ENCODE measurements around the gene LRRC31. TPM values are rescaled to one million over a fixed set of nuclear protein-coding genes. Genes with fewer than 3 reads are reported as not detected.

The LRRC31 gene
- total and polyA plus RNA-seq, 2 of the 8 experiments (the other 6 are each of a cell fraction or from before 2014, with no cell fraction given): not detected

DNA sequence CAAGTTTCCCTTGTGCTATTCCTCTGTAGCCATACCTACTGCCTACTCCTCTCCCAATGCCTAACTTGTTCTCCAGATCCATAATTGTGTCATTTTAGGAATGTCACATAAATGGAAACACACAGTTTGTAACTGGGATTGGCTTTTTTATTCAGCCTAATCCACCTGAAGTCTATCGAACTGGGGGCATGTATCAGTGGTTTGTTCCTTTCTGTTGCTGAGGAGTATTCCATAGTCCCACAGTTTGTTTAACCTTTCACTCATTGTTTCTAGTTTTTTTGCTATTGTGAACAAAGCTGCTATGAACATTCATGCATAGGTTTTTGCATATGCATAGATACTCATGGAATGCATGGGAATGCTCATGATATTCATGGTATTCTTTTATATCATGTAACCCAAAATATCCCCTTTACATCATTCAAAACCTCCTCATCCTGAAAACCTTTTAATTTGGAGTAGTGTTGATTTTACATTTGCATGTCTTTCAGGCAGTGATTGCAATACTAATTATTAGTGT lies 31.2 kb downstream of the LRRC31 start:
- H2BK5ac ChIP-seq (ENCODE audit: low read depth, low read length): no peak overlapping the region
- no peak for DNase-seq (ENCODE audit: low read depth in 1 of 2, low spot score in 2 of 2)
- H3K23me2 ChIP-seq (ENCODE audit: low read depth, low read length): no peaks in the 10 kb centered on the region
- POLR2A ChIA-PET (ENCODE audit: partially characterized antibody): interaction anchor here (0.6 kb wide), 1 partner anchor 151 kb away, joined by 4 read pairs; no protein-coding TSS in a partner anchor
- H3K4me2 ChIP-seq (ENCODE audit: insufficient read depth in 1 of 2, low read depth in 2 of 2, low read length in 2 of 2): no peak overlapping the region
- no peak overlapping the region for H2BK20ac ChIP-seq (ENCODE audit: low read length)
- no peak overlapping the region for H3K14ac ChIP-seq (ENCODE audit: insufficient read length)
- H2BK120ac ChIP-seq (replicated peaks; ENCODE audit: low read depth, low read length): no peak overlapping the region
- H3K9ac ChIP-seq (replicated peaks in 1 of 4; ENCODE audit: extremely low read depth in 1 of 4, low read depth in 3 of 4, low read length in 3 of 4): no peak overlapping the region
- H4K8ac ChIP-seq (ENCODE audit: extremely low read depth, insufficient read depth, low read length): no peak overlapping the region
- H3K18ac ChIP-seq (ENCODE audit: extremely low read depth, low read length): no peak overlapping the region
- 77% methylated on average over 1 of the region's 1 CpG; no CpG with 5 or more reads in 1 of the 2 experiments for WGBS, 2 experiments (ENCODE audit: extremely low coverage in 1 of 2, insufficient coverage in 1 of 2, insufficient read length in 1 of 2, insufficient replicate concordance in 2 of 2, low coverage in 1 of 2, low lambda C conversion rate in 2 of 2, missing lambda C conversion rate in 1 of 2)
- H3K79me1 ChIP-seq (ENCODE audit: low read depth, low read length): no peaks in the 10 kb centered on the region
- H4K5ac ChIP-seq (ENCODE audit: insufficient read length, low read depth, low read length): no peak overlapping the region
- no peak overlapping the region for H3K27ac ChIP-seq (ENCODE audit: low read depth, low read length)
- no peaks in the 10 kb centered on the region for H3K79me2 ChIP-seq (ENCODE audit: control insufficient read depth in 1 of 2, insufficient read depth in 2 of 2, low read length in 2 of 2)
- H3K56ac ChIP-seq (replicated peaks; ENCODE audit: insufficient read length, low read depth, low read length): no peak overlapping the region
- no peak overlapping the region for H3K4ac ChIP-seq (replicated peaks; ENCODE audit: insufficient read length, low read depth, low read length)
- H2BK12ac ChIP-seq (ENCODE audit: low read depth, low read length): no peak overlapping the region
- no peaks in the 10 kb centered on the region for H3K36me3 ChIP-seq (ENCODE audit: control insufficient read depth in 2 of 4, insufficient read depth in 4 of 4, low read length in 3 of 4)
- H3K4me3 ChIP-seq (ENCODE audit: extremely low read depth in 1 of 4, insufficient read depth in 2 of 4, low read depth in 3 of 4, low read length in 4 of 4): no peak overlapping the region
- H2AK5ac ChIP-seq (ENCODE audit: low read depth, low read length): no peak overlapping the region
- H2AFZ ChIP-seq (ENCODE audit: low read length): no peak overlapping the region
- H2BK15ac ChIP-seq (ENCODE audit: low read length): no peak overlapping the region
- no peaks in the 10 kb centered on the region for H3K9me3 ChIP-seq (ENCODE audit: insufficient read depth in 2 of 2, low read depth in 1 of 2, low read length in 1 of 2)
- CTCF ChIA-PET (ENCODE audit: partially characterized antibody): no interaction called here
- no peaks in the 10 kb centered on the region for H3K4me1 ChIP-seq (replicated peaks in 1 of 4; ENCODE audit: control insufficient read depth in 3 of 4, insufficient read depth in 4 of 4, low read length in 3 of 4)
- no peak for FAIRE-seq
- TF ChIP-seq, protein P1, sequence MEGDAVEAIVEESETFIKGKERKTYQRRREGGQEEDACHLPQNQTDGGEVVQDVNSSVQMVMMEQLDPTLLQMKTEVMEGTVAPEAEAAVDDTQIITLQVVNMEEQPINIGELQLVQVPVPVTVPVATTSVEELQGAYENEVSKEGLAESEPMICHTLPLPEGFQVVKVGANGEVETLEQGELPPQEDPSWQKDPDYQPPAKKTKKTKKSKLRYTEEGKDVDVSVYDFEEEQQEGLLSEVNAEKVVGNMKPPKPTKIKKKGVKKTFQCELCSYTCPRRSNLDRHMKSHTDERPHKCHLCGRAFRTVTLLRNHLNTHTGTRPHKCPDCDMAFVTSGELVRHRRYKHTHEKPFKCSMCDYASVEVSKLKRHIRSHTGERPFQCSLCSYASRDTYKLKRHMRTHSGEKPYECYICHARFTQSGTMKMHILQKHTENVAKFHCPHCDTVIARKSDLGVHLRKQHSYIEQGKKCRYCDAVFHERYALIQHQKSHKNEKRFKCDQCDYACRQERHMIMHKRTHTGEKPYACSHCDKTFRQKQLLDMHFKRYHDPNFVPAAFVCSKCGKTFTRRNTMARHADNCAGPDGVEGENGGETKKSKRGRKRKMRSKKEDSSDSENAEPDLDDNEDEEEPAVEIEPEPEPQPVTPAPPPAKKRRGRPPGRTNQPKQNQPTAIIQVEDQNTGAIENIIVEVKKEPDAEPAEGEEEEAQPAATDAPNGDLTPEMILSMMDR (IDR thresholded peaks at IDR 0.05; ENCODE audit: control extremely low read depth in 1 of 3, insufficient read depth in 1 of 3, low read depth in 1 of 3, low read length in 3 of 3): no peak
- TF ChIP-seq FOSL1 (IDR thresholded peaks at IDR 0.05; ENCODE audit: insufficient read depth, low read depth, low read length): no peak
- no peak for TF ChIP-seq SIN3A (conservative IDR thresholded peaks at IDR 0.05 in 1 of 2, IDR thresholded peaks at IDR 0.05 in 1 of 2; ENCODE audit: low read depth in 1 of 2, low read length in 2 of 2)
- no peak for TF ChIP-seq SP1 (IDR thresholded peaks at IDR 0.05; ENCODE audit: low read depth, low read length)
- TF ChIP-seq SP2 (IDR thresholded peaks at IDR 0.05; ENCODE audit: low read length): no peak
- no peak for TF ChIP-seq CBX5 (IDR thresholded peaks at IDR 0.05; ENCODE audit: low read depth, low read length)
- TF ChIP-seq RAD21 (IDR thresholded peaks at IDR 0.05 in 1 of 2, conservative IDR thresholded peaks at IDR 0.05 in 1 of 2; ENCODE audit: low read depth in 2 of 2, low read length in 2 of 2): no peak
- TF ChIP-seq ZNF274 (IDR thresholded peaks at IDR 0.05; ENCODE audit: borderline replicate concordance, extremely low read depth, low read length): no peak
- H3K27me3 ChIP-seq (replicated peaks in 1 of 4; ENCODE audit: control insufficient read depth in 3 of 4, extremely low read depth in 1 of 4, insufficient read depth in 3 of 4, low read length in 3 of 4): no peaks in the 10 kb centered on the region
- H4K91ac ChIP-seq (replicated peaks; ENCODE audit: insufficient read length, low read length): no peak overlapping the region
- no peaks in the 10 kb centered on the region for H4K20me1 ChIP-seq (replicated peaks in 1 of 2; ENCODE audit: control insufficient read depth in 1 of 2, insufficient read depth in 2 of 2, low read length in 2 of 2)
- H3K23ac ChIP-seq (ENCODE audit: insufficient read length): no peak overlapping the region
